GM23248 (cell line): ENCODE measurements around the gene PKP1. TPM values are rescaled to one million over a fixed set of nuclear protein-coding genes. Genes with fewer than 3 reads are reported as not detected.

Source experiments
- DNase-seq: peaks from one replicate; pipeline ENCODE4 v3.0.0-alpha.2; 2015
- H2AFZ ChIP-seq: fragments of 200-600 bp; sonication (generic); 2 replicates; pipeline ENCODE4 v1.6.1; 2016; ENCODE audit warnings: antibody characterized with exemption
- H3F3A ChIP-seq: fragments of 200-600 bp; sonication (generic); 2 replicates; pipeline ENCODE4 v1.6.1; 2016; ENCODE audit warnings: mild to moderate bottlenecking, antibody characterized with exemption, mixed run types; ENCODE audit not compliant: insufficient read depth
- H3K27ac ChIP-seq: fragments of 200-600 bp; sonication (generic); 2 replicates; pipeline ENCODE4 v1.5.1; 2016; ENCODE audit warnings: mild to moderate bottlenecking
- H3K27me3 ChIP-seq: fragments of 200-600 bp; sonication (generic); replicated peaks from 2 replicates; pipeline ENCODE4 v1.6.1; 2016; ENCODE audit warnings: mild to moderate bottlenecking; ENCODE audit not compliant: insufficient read depth
- H3K36me3 ChIP-seq: fragments of 200-600 bp; sonication (generic); 2 replicates; pipeline ENCODE4 v1.6.1; 2016; ENCODE audit warnings: low read depth, mild to moderate bottlenecking
- H3K4me1 ChIP-seq: fragments of 200-600 bp; sonication (generic); 2 replicates; pipeline ENCODE4 v1.6.1; 2016; ENCODE audit warnings: mild to moderate bottlenecking; ENCODE audit not compliant: insufficient read depth
- H3K4me2 ChIP-seq: fragments of 200-600 bp; sonication (generic); one replicate; pipeline ENCODE4 v1.6.1; 2016; ENCODE audit warnings: mild to moderate bottlenecking; ENCODE audit not compliant: unreplicated experiment
- H3K4me3 ChIP-seq: fragments of 200-600 bp; sonication (generic); 2 replicates; pipeline ENCODE4 v1.5.1; 2016; ENCODE audit warnings: mild to moderate bottlenecking
- H3K79me2 ChIP-seq: fragments of 200-600 bp; sonication (generic); 2 replicates; pipeline ENCODE4 v1.6.1; 2016; ENCODE audit warnings: mild to moderate bottlenecking; ENCODE audit not compliant: insufficient read depth
- H3K9ac ChIP-seq: fragments of 200-600 bp; sonication (generic); 2 replicates; pipeline ENCODE4 v1.6.1; 2016; ENCODE audit warnings: mild to moderate bottlenecking
- H3K9me2 ChIP-seq: fragments of 200-600 bp; sonication (generic); 2 replicates; pipeline ENCODE4 v1.6.1; 2016; ENCODE audit warnings: mixed run types, mild to moderate bottlenecking, moderate library complexity; ENCODE audit not compliant: insufficient read depth
- H3K9me3 ChIP-seq: fragments of 200-600 bp; sonication (generic); one replicate; pipeline ENCODE4 v1.6.1; 2017; ENCODE audit warnings: low read depth
- H4K20me1 ChIP-seq: fragments of 200-600 bp; sonication (generic); 2 replicates; pipeline ENCODE4 v1.6.0; 2016; ENCODE audit not compliant: insufficient read depth
- EZH2 ChIP-seq: fragments of 200-600 bp; sonication (generic); IDR thresholded peaks from 2 replicates; pipeline ENCODE4 v1.6.1; 2018; ENCODE audit warnings: antibody characterized with exemption, mild to moderate bottlenecking; ENCODE audit not compliant: insufficient read depth, poor library complexity, severe bottlenecking
- EZH2phosphoT487 ChIP-seq: fragments of 200-600 bp; sonication (generic); IDR thresholded peaks from 2 replicates; pipeline ENCODE4 v1.6.1; 2018; ENCODE audit warnings: antibody characterized with exemption, moderate library complexity, mild to moderate bottlenecking, low read depth; ENCODE audit not compliant: insufficient read depth
- WGBS, 2 experiments: methylation state at CpG; one replicate each; pipeline ENCODE4 v1.1.6; 2015 to 2017; ENCODE audit warnings: low lambda C conversion rate in 2 of 2, low coverage in 1 of 2; ENCODE audit errors: missing lambda C conversion rate in 2 of 2; 5-methylcytosine and 5-hydroxymethylcytosine counted together
- in situ Hi-C: fragments of 300-500 bp; cut with MboI; formaldehyde crosslinking; loops from 2 replicates; pipeline ENCODE4 v1.15.0; 2020
- polyA plus RNA-seq: library from polyadenylated mRNA; unstranded; fragments of >200 nt; fragmentation: Nextera tagmentation; extraction: Ambion mirVana; gene quantifications from 2 replicates; pipeline ENCODE4 v1.2.1, GENCODE V29; 2016
- total RNA-seq: library from RNA; depleted of rRNA; stranded (reverse); fragments of >200 nt; shearing (Covaris generic); gene quantifications from 2 replicates; pipeline ENCODE4 v1.2.3, GENCODE V29; 2014

The PKP1 gene
- total and polyA plus RNA-seq, 2 experiments from 2014 or later = 0.15 to 0.43 TPM

DNA sequence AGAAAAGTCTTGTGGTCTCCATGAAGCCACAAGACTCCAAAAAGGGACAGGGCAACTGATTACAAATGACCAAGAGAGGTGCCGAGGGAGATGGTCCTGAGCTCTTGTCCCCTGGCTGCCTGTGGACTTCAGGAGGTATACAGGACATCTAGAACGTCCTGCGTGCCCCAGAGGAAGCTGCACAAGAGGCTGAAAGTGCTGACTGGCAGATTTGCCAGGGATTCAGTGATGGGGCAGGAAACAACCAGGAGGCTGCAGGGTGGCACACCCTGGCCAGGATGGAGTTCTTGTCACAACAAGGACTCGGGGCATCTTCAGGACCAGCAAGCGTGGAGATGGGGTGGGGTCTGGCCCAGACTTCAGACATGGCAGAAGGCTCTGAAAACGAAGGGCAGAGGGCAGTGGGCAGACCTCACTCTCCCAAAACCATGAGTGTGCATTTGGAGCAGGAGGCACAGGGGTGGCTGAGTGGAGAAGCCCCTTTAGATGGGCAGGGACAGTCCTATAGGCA is 13.4 kb upstream of the PKP1 start:
- in situ Hi-C loops = no loop called here
- TF ChIP-seq EZH2phosphoT487 (no peak), EZH2 (no peak)
- WGBS, 2 experiments = 95 to 98% methylated on average over 6 of the region's 6 CpGs

GRCh38 chr1:201270616-201271390 is 12.5 kb upstream of the PKP1 start:
- no peak for TF ChIP-seq EZH2
- no peak for TF ChIP-seq EZH2phosphoT487
- Histone ChIP-seq H3K4me2 (no peak overlapping the region), H2AFZ (no peak overlapping the region), H3K9me2 (no peaks in the 10 kb centered on the region), H3K27me3 (no peaks in the 10 kb centered on the region), H3K4me3 (no peak overlapping the region), H3K27ac (no peak overlapping the region), H3K9ac (no peak overlapping the region), H3F3A (peaks cover 34% of the 10 kb centered on the region), H3K4me1 (peaks cover 43% of the 10 kb centered on the region), H3K9me3 (no peaks in the 10 kb centered on the region), H3K79me2 (no peaks in the 10 kb centered on the region), H4K20me1 (no peaks in the 10 kb centered on the region), H3K36me3 (no peaks in the 10 kb centered on the region)
- in situ Hi-C loops = no loop called here
- no peak for DNase-seq
- WGBS, 2 experiments = 83 to 90% methylated on average over 6 of the region's 6 CpGs

More for the DNA sequence above, 13.4 kb upstream of the PKP1 start:
- no peaks in the 10 kb centered on the region for H3K79me2 ChIP-seq
- peaks cover 38% of the 10 kb centered on the region for H3F3A ChIP-seq
- H3K36me3 ChIP-seq = no peaks in the 10 kb centered on the region
- H4K20me1 ChIP-seq = no peaks in the 10 kb centered on the region
- H3K9ac ChIP-seq = no peak overlapping the region
- H2AFZ ChIP-seq = no peak overlapping the region
- no peaks in the 10 kb centered on the region for H3K27me3 ChIP-seq
- no peaks in the 10 kb centered on the region for H3K9me2 ChIP-seq
- no peaks in the 10 kb centered on the region for H3K9me3 ChIP-seq
- no peak for DNase-seq
- no peak overlapping the region for H3K4me2 ChIP-seq
- H3K27ac ChIP-seq = no peak overlapping the region
- no peak overlapping the region for H3K4me3 ChIP-seq
- peaks cover 42% of the 10 kb centered on the region for H3K4me1 ChIP-seq

GRCh38 chr1:201272799-201273198 is 10.5 kb upstream of the PKP1 start:
- in situ Hi-C loops = no loop called here
- H3K27ac ChIP-seq = no peak overlapping the region

DNA sequence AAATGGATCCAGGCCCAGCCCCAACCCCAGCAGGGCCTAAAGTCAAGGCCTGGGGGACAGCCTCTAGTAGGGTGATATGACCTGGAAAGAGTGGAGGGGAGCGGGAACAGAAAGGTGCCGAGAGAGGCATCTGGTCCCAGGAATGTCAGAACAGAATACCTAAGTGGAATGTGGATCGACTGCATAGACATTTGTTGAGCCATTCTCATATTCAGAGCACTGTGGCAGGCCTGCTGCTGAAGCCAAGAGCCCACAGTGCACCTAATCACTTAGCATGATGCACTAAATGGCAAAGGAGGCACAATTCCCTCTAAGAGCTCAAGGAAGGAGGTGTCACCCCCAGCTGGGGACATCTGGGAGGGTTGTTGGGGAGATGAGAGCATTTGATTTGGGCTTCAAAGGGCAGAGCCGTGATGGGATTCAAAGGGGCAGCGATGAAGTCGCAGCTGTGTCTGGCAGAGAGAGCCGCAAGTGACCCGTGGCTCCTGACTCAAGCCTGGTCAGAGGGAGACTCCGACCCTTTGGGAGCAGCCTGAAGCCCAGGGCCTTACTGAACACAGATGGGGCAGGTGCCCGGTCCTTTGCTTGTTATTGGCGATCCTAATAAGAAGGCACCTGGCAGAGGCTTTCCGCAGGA is 8.6 kb upstream of the PKP1 start:
- Histone ChIP-seq H3K4me3 (no peak overlapping the region), H3K4me2 (no peak overlapping the region), H3K4me1 (peaks cover 21% of the 10 kb centered on the region), H3K9me3 (no peaks in the 10 kb centered on the region), H3K27me3 (no peaks in the 10 kb centered on the region), H3K27ac (peak overlapping the region; percentile 59), H3K9me2 (no peaks in the 10 kb centered on the region), H3K9ac (peak overlapping the region; percentile 52; the same call in 1 of the 2 replicates), H4K20me1 (no peaks in the 10 kb centered on the region), H2AFZ (no peak overlapping the region), H3K79me2 (no peaks in the 10 kb centered on the region), H3F3A (peaks cover 15% of the 10 kb centered on the region; the same call in 1 of the 2 replicates), H3K36me3 (no peaks in the 10 kb centered on the region)
- in situ Hi-C loops = no loop called here
- DNase-seq = peak; percentile 20
- TF ChIP-seq EZH2phosphoT487 = no peak
- no peak for TF ChIP-seq EZH2
- 93% methylated on average over 12 of the region's 12 CpGs for WGBS, 2 experiments

More at GRCh38 chr1:201272799-201273198, 10.5 kb upstream of the PKP1 start:
- Histone ChIP-seq H3K36me3 (no peaks in the 10 kb centered on the region), H2AFZ (no peak overlapping the region), H3F3A (peaks cover 24% of the 10 kb centered on the region), H3K27me3 (no peaks in the 10 kb centered on the region), H3K79me2 (no peaks in the 10 kb centered on the region), H3K9ac (no peak overlapping the region), H3K9me3 (no peaks in the 10 kb centered on the region), H3K4me1 (peaks cover 28% of the 10 kb centered on the region), H3K4me3 (no peak overlapping the region), H3K9me2 (no peaks in the 10 kb centered on the region), H3K4me2 (no peak overlapping the region), H4K20me1 (no peaks in the 10 kb centered on the region)
- WGBS, 2 experiments = 83 to 87% methylated on average over 10 of the region's 10 CpGs
- no peak for DNase-seq
- no peak for TF ChIP-seq EZH2
- no peak for TF ChIP-seq EZH2phosphoT487
